ENCODE results near the gene GTPBP6.

DNA sequence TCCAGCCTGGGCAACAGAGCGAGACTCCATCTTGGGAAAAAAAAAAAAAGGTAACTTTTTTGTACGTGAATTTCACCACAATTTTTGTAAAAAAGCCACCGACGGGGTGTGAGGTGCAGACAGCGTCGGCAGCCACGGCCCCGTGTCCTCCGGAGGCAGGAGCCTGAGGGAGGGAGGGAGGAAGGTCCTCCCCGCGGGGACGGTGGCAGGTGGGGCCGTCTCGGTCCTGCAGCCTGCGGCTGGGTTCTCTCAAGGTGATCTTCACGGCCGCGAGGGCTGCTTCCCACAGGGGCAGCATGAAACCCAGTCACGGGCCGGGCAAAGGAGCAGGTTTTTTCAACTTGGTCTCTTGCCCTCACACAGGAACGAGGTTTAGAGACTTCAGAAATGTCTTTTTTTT is 23.5 kb downstream of the GTPBP6 start:
- TF ChIP-seq, protein P1, sequence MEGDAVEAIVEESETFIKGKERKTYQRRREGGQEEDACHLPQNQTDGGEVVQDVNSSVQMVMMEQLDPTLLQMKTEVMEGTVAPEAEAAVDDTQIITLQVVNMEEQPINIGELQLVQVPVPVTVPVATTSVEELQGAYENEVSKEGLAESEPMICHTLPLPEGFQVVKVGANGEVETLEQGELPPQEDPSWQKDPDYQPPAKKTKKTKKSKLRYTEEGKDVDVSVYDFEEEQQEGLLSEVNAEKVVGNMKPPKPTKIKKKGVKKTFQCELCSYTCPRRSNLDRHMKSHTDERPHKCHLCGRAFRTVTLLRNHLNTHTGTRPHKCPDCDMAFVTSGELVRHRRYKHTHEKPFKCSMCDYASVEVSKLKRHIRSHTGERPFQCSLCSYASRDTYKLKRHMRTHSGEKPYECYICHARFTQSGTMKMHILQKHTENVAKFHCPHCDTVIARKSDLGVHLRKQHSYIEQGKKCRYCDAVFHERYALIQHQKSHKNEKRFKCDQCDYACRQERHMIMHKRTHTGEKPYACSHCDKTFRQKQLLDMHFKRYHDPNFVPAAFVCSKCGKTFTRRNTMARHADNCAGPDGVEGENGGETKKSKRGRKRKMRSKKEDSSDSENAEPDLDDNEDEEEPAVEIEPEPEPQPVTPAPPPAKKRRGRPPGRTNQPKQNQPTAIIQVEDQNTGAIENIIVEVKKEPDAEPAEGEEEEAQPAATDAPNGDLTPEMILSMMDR (IDR thresholded peaks at IDR 0.05): no peak
- TF ChIP-seq EP300 (IDR thresholded peaks at IDR 0.05) (no peak), POLR2A (IDR thresholded peaks at IDR 0.05) (no peak)
